ENCODE data around the gene MRPS2.

DNA sequence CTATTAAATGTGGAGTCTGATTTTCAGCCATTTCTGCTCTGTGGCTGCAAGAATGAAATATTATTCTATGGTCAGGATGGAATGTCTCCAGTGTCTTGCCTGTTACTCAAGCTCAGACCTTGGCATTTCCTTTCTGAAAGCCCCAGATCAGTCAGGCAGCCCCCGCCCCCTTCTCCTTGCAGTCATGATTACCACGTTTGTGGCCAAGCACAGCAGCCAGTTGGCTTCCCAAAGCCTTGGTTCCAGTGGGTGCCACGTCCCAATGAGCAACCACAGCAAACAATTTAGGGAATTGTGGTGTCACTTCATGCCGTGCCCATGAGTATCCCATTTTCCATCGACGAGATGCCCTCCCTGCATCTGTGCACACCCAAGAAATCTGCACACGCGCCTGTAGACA is 35.7 kb downstream of the MRPS2 start:
- TF ChIP-seq, protein P1, sequence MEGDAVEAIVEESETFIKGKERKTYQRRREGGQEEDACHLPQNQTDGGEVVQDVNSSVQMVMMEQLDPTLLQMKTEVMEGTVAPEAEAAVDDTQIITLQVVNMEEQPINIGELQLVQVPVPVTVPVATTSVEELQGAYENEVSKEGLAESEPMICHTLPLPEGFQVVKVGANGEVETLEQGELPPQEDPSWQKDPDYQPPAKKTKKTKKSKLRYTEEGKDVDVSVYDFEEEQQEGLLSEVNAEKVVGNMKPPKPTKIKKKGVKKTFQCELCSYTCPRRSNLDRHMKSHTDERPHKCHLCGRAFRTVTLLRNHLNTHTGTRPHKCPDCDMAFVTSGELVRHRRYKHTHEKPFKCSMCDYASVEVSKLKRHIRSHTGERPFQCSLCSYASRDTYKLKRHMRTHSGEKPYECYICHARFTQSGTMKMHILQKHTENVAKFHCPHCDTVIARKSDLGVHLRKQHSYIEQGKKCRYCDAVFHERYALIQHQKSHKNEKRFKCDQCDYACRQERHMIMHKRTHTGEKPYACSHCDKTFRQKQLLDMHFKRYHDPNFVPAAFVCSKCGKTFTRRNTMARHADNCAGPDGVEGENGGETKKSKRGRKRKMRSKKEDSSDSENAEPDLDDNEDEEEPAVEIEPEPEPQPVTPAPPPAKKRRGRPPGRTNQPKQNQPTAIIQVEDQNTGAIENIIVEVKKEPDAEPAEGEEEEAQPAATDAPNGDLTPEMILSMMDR (IDR thresholded peaks at IDR 0.05), result no peak
- TF ChIP-seq POLR2AphosphoS5 (IDR thresholded peaks at IDR 0.05) (no peak), EP300 (IDR thresholded peaks at IDR 0.05; ENCODE audit: low read depth) (no peak)
